ENCODE results near the gene CDKN2A.

The CDKN2A gene

DNA sequence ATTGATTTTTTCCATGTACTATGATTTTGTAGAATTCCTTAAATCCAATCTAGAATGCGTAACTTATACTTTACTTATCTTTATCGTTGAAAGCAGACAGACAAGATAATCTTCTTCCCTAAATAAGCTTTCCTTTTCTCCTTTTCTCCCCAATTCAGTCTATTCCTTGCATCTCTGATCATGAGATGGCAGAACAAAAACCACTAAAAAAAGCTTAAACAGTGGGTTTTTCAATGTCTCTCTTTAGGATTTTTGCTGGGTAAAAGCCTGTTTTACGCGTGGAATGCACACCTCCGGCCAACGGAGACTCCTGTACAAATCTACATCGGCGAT is 14.2 kb upstream of the CDKN2A start:
- peak overlapping the region; percentile 47 for H3K4me3 ChIP-seq (ENCODE audit: low read depth, low read length)

DNA sequence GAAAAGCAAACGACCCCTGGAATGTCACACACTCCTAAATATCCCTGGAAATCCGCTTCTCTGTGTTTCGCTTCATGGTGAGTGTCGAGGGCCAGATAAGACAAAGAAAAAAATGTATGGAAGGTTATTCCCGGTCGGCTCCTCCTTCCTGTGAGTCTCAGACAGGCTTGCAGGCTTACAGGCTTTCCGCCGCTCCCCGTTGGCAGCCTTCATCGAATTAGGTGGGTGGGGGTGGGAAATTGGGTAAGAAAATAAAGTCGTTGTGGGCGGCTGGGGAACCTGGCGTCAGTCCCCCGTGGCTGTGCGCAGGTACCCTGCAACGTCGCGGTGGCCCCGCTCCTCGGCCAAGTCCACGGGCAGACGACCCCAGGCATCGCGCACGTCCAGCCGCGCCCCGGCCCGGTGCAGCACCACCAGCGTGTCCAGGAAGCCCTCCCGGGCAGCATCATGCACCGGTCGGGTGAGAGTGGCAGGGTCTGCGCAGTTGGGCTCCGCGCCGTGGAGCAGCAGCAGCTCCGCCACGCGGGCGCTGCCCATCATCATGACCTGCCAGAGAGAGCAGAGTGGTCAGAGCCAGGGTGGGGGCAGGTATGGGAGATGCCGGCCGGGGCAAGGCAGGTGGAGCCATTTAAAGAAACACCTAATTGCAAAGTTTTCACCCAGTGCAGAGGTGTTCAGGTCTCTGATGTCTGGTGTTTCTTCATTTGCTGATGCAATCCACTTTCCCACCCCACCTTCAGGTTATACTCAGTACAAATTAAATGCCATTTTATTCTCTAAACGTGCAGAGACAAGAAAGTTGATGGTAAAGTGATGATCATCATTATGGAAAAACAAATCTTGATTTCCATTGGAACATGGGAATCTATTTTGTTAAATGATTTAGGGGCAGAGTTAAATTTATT is 11.8 kb upstream of the CDKN2A start:
- H3K4me3 ChIP-seq (ENCODE audit: low read depth, low read length) = peak overlapping the region; percentile 28

DNA sequence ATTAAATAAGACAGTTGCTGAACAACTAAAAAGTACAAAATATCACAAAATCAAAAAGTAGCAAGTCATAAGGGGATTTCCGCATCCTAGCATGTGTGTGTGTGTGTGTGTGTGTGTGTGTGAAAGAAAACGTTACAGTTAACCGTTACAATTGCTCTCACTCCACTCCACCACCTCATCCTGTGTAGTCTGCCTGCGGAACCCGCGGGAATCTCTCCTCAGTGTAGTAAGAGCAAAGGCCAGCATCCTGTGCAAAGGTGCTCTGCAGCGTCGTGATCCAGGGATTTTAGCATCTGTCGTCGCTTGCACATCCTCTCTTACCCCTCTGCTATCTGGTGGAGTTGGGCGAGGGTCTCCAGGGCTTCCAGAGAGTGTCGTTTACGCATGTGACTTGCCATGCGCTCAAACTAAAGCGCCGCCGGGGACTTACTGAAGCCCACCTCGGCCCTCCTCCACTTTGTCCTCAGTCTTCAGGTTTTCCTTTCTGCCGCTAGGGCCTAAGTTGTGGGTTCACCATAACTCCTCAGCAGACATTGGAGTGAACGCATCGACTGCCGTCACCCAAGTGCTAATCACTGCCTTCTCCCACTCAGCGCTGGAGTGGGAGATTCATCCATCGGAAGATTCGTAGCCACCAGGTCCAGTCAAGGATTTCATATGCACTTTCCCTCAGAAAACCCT is 11.0 kb upstream of the CDKN2A start:
- peak overlapping the region; percentile 28 for H3K4me3 ChIP-seq (ENCODE audit: low read depth, low read length)

DNA sequence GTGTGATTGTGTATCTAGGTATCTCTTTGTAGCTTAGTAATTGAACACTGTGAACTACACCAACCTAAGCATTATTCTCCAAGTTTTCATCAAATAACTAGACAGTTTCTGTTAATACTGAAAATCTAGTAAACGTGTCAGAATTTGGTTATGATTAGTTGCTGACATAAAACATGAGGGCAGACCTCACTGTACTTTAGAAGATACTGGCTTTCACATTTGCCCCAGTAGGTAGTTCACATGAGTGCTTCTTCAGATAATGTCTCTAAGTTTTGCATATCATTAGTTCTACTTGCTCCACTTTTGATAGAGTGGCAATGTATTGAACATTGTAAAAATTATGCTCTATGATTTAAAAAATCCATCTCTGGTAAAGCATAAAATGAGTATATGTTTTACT is 7.8 kb upstream of the CDKN2A start:
- no peak overlapping the region for H3K4me3 ChIP-seq (ENCODE audit: low read depth, low read length)

DNA sequence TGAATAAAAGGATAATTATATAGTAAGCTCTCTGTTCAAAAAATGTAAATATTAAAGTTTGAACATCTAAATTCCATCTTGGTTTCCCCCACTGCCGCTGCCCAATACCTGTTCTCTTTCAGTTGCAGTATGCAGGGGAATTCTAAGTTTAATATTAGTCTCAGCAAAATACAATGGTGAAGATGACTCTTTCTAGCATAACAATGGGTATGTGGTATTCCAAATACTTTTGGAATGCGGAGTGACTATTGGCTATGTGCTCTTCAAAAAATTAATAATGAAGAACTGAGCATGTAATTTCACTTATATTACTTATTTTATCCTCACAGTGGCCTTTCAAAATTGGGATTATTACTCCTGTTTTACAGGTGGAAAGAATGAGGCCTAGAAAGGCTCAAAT is 3.8 kb upstream of the CDKN2A start:
- H3K4me3 ChIP-seq (ENCODE audit: low read depth, low read length) = no peak overlapping the region

DNA sequence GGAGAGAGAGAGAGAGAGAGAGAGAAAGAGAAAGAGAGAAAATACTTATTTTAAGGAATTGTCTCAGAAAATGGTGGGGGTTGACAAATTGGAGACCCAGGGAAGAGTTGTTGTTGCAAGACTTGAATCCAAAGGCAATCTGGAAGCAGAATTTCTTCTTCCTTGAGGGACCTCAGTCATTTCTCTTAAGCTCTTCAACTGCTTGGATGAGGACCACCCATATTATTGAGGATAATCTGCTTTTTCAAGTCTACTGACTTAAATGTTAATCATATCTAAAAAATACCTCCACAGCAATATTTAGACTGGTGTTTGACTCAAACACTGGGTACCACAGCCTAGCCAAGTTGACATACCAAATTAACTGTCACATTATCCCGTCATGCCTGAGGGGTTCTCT is 3.3 kb upstream of the CDKN2A start:
- no peak overlapping the region for H3K4me3 ChIP-seq (ENCODE audit: low read depth, low read length)

DNA sequence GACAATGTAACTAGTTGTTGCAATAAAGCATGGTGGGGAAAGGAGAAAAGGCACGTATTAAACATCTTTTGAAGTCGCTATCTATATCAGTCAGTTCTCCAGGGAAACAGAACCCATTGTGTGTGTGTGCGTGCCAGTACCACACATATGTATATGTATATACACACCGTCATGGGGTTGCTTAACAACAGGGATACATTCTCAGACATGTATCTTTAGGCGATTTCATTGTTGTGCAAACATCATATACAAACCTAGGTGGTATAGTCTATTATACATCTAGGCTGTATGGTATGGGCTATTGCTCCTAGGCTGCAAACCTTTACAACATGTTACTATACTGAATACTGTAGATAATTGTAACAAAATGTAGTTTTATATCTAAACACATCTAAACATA is 2.7 kb upstream of the CDKN2A start:
- no peak overlapping the region for H3K4me3 ChIP-seq (ENCODE audit: low read depth, low read length)

DNA sequence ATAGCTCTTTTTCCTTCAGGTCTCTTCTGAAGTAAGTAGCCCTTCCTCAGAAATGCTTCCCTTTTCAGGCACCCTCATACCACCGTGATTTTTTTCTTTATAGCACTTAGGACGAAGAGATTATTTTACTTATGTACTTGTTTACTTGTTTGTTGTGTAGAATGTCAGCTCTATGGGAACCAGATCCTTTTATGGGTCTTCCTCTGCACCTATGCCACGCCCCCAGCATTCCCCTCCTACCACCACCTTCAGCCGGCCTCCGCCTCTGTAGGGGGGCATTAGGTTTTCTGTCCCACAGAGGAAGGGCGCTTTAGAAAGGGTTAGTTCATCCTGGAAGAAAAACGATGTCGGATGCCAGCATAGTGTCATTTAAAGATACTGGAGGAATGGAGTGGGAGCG is 2.2 kb upstream of the CDKN2A start:
- H3K4me3 ChIP-seq (ENCODE audit: low read depth, low read length) = no peak overlapping the region

DNA sequence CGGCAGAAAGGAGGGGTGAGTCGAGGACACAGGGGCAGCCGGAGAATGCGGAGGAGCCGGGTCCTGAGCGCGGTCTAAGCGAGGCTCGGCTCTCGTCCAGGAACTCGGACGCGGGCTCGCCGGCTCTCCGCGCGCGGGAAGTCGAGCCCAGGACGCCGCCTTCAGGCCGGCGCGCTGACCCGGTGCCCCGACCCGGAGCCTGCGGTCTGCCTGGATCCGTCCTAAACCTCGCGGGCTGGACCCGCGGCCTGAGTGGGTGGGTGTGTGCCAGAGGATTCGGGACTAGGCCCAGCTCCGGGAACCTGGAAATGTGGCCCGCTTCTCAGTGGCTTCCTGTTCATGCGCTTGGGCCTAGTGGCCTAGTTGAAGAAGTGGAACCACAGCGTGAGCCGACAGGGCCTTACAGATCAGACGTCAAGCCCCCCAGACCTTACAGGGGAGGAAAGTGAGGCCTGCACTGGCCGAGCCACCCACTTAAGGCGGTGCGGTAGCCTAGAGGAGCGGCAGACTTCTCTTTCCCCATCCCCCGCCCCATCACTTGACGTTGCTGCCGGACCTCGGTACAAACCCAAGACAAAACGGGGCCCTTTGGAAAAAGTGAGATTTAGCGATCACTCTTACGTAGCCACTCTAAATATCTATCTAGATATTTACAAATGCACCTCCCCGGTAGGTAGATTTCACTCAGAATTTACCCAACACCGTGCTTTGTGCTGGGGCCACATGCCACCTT is 1.6 kb upstream of the CDKN2A start:
- H3K4me3 ChIP-seq (ENCODE audit: low read depth, low read length) = peak overlapping the region; percentile 67

DNA sequence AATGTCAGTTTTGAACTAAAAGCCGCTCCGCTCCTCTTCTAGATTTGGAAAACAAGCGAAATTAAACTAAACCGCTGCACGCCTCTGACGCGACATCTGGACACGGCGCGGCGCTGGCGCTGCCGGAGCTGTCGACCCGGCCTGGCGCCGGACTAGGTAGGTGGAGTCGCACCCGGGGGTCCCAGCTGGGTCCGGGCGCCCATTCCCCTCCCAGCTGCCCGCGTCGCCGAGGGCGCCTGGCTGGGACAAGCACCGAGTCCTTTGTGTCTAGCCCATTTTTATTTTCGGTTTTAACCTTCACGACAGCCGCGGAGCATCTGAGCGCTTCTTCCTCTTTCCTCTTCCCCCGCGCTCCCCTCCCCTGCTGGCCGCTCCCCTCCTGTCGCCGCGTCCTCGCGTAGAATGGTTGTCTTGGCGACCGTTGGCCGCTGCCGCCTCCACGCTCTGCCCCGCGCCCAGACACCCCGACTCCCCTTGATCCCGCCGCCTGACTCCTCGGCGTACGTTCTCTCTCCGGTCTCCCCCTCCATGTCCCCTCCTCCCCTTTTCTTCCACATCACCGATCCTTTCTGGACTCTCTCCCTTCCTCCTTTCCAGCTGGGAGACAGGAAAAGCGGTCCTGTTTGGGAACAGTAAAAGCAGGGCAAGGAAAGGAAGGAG is 944 bp upstream of the CDKN2A start:
- H3K4me3 ChIP-seq (ENCODE audit: low read depth, low read length) = peak overlapping the region; percentile 67

DNA sequence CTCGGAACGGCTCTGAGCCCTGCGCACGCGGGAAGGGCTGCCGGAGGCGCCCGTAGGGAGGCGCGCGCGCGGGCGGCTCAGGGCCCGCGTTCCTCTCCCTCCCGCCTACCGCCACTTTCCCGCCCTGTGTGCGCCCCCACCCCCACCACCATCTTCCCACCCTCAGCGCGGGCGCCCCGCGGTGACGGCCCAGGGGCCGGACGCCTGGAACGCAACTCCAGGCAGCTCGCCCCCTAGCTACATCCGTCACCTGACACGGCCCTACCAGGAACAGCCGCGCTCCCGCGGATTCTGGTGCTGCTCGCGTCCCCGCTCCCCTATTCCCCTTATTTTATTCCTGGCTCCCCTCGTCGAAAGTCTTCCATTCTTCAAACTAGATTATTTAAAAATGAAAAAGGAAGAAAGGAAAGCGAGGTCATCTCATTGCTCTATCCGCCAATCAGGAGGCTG is 389 bp upstream of the CDKN2A start, which contains the start of gene CDKN2B-AS1:
Gene CDKN2B-AS1, plus strand, starts transcription at position 236 of the 450 bp plus-strand sequence.
- H3K4me3 ChIP-seq (ENCODE audit: low read depth, low read length) = peak within 1 kb of the TSS; percentile 67

DNA sequence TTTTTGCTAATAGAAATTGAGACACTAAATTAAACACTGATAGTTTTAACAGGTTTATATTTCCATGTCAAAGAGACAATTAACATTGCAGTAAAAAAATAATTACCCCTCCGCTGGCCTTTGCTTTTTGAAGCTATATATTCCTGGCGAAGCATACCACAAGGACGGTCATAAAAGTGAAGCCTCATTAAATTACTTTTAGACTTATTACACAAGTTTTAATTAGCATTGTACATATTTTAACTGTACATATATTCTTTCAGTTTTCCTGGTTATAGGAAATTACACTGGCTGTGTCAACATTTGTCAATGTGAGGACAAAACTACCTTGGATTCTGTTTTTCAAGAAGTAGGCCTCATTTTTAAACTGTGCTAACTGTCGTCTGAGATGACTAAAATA is 1.2 kb downstream of the CDKN2A start:
- no peak overlapping the region for H3K4me3 ChIP-seq (ENCODE audit: low read depth, low read length)

DNA sequence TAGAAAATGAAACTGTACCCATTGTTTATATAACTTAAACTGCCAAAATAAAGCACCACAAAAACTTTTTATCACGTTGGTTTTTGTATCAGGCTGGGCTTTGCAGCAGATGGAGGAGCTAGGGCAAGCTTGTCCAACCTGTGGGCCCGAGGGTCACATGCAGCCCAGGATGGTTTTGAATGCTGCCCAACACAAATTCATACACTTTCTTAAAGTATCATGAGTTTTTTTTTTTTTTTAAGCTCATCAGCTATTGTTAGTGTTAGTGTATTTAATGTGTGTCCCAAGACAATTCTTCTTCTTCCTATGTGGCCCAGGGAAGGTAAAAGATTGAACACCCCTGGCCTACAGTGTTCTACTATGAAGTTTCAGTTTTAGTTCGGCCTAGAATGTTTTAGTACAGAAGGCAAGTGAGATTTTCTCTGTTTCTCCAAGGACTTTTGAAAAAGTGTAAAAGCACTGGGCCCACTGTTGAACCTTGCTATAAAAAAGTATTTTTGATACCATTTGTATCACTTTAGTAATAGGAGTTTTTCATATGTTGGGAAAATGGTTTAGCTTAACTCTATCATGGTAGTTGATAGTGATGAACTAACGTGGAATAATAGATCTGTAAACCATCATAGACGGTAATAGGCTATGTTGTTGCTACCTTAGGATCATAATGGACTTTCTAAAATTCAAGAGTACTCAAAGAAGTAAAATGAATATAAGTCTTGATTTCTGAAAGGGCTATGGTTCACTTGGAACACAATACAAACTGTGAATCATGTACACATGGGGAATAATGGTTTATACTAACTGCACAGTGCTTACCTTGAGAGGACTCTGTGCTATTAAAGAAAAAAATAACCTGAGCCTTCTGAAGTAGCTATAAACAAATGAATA is 2.9 kb downstream of the CDKN2A start:
- H3K4me3 ChIP-seq (ENCODE audit: low read depth, low read length) = no peak overlapping the region

DNA sequence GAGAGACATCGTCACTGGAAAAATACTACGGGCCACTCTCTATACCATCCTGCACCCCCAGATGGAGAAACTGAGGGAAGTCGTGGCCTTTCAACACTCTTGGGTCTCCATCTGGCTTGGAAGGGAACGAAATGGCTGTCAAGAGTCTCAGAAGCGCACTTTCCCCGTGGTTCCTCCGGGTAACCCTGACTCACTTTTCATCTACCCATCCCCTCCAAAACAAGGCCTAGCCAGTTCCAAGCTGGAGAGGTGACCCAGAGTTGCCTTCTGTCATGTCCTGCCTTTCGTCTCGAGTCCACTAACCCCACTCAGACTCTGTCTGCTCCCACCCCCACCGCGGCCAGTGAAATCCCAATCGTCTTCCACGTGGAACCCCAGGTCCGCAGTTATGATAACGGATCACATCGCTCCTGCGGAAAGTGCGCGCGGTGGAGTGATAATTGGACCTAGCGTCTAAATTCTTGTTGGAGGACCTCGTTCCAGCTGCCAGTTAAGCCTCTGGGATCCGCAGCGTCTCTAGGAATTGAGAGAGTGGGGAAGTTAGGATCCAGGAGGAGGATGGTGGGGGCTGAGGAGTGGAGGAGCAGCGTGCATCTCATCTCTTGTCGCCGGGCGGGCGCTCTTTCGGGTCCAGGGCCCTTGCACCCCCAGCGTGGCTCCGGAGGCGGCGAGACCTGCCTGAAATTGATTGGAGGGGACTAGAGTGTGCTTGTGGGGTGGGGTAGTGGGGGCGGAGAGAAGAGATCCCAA is 4.6 kb downstream of the CDKN2A start:
- no peak overlapping the region for H3K4me3 ChIP-seq (ENCODE audit: low read depth, low read length)

DNA sequence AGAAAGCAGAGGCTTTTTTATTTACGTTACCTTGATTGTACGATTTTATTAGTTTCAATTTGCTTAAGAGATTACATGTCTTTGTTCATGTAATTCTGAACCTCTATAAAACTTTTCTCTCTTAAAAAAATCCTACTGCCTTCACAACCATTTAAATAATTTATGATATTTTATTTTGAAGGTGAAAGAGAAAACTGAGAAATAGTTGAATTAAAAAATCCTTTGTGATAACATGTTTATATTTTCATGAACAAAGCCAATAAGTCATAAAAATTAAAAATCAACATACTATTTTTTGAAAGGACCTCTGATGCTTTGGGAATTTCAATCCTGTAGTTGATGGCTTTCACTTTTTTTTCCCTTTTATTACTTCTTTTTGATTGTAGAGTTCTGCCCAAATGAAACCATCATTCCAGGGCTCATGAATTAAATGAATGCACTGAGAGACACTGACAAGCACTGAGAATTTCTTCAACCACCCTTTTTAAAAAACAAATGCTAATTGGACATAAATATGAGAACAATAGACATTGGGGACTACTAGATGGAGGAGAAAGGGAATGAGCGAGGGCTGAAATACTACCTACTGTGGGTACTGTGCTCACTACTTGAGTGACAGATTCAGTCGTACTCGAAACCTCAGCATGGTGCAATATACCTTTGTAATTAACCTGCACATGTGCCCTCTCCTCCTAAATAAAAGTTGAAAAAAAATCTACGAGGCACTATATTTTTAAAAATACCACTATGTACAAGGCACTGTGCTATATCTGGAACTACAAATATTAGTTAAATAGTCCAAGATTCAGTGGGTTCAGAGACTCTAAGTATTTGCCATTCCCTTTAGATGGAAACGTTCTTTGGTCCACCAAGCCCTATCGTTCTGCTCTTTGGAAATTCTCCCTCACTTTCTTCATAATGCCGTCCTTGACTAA is 5.9 kb downstream of the CDKN2A start:
- no peak overlapping the region for H3K4me3 ChIP-seq (ENCODE audit: low read depth, low read length)

DNA sequence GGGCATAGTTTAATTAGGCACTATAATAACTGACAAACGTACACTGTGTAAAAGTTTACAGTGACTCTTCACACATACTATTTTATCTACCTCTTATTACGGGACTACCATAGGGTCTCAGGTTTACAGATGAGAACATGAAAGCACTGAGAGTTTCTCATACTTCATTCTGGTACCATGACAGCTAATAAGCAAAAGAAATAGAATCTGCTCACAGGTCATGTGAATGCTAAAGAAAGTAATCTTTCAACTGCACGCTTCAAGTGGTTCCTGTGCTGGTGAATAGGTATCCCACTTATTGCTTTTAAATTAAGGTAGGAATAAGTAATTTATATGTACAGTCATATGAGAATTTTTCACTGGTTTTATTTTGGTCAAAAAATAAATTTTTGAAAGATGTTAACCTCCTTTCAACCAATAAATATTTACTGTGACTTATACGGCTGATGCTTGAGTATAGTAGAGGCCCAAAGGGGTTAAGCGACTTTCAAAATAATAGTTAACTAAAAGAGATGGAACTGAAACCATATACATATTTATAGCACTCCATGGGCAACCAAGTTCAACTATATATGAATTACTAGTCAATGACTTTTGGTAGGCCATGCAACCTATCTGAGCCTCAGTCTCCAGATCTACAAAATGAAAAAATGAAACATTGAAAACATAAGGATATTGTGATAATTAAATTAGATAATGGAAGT is 8.1 kb downstream of the CDKN2A start:
- H3K4me3 ChIP-seq (ENCODE audit: low read depth, low read length) = no peak overlapping the region

DNA sequence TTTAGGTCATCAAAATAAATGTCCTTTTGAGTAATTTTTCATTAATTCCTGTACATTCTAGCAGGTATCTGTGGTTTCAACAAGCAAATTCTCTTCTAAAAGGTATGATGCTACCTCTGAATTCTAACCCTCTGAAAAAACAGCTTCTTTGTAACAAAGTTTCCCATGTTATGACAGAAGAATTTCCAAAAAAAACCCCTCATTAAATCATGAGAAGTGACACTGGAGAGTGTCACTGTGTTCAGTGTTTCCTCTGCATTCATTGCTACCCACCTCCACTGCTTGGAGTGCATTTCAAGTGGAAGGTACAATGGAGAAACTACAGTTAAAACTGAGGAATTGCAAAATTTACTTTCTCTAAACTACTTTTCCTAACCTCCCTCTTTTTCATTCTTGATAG is 10.1 kb downstream of the CDKN2A start:
- no peak overlapping the region for H3K4me3 ChIP-seq (ENCODE audit: low read depth, low read length)

DNA sequence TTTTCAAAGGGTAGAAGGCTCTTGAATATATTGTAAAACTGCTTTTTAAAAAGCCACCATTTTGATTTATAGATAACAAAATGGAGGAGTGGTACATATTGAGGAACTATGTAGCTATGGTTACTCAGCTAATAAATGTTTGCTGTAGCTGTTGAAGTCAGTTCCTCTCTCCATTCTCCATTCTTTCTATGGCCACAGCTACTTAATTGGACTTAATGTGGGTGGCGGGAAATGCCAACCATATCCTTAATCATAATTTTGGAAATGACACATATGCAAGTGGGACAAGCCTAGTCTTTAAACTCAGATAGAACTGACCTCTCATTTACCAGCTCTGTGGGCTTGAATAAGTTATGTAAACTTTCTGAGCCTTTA is 10.6 kb downstream of the CDKN2A start:
- H3K4me3 ChIP-seq (ENCODE audit: low read depth, low read length) = no peak overlapping the region

All from iPS-11a (cell line).